SK-N-SH treated with all-trans-retinoic acid at 6 μM for 48 hours (cell line): ENCODE data around the gene IGF1.

Source experiments
- ATAC-seq: fragments of 200-7000 bp; cut with Tn5 transposase; 3 replicates; pipeline ENCODE4 v1.9.1; 2020; ENCODE audit warnings: mild to moderate bottlenecking, moderate library complexity
- BACH2 ChIP-seq: fragments of 250-450 bp; sonication (Bioruptor Pico); IDR thresholded peaks from 2 replicates; pipeline ENCODE4 v1.9.0; 2021; ENCODE audit warnings: mild to moderate bottlenecking, borderline replicate concordance
- CSDC2 ChIP-seq: fragments of 250-450 bp; sonication (Bioruptor Pico); IDR thresholded peaks from 2 replicates; pipeline ENCODE4 v1.5.0; 2020; ENCODE audit warnings: mild to moderate bottlenecking, moderate library complexity
- ESRRG ChIP-seq: fragments of 250-450 bp; sonication (Bioruptor Pico); IDR thresholded peaks from 2 replicates; pipeline ENCODE4 v1.6.1; 2021; ENCODE audit warnings: mild to moderate bottlenecking
- ISL1 ChIP-seq: fragments of 250-450 bp; sonication (Bioruptor Pico); IDR thresholded peaks from 2 replicates; pipeline ENCODE4 v2.1.2; 2022; ENCODE audit warnings: mild to moderate bottlenecking, moderate library complexity
- OSR1 ChIP-seq: fragments of 250-450 bp; sonication (Bioruptor Pico); IDR thresholded peaks from 2 replicates; pipeline ENCODE4 v1.8.0; 2022; ENCODE audit warnings: moderate library complexity, mild to moderate bottlenecking, inconsistent platforms
- RARB ChIP-seq: fragments of 250-450 bp; sonication (Bioruptor Pico); IDR thresholded peaks from 2 replicates; pipeline ENCODE4 v1.8.0; 2021; ENCODE audit warnings: mild to moderate bottlenecking, moderate library complexity
- SNAI2 ChIP-seq: fragments of 250-450 bp; sonication (Bioruptor Pico); IDR thresholded peaks from 2 replicates; pipeline ENCODE4 v1.5.0; 2020; ENCODE audit warnings: mild to moderate bottlenecking, moderate library complexity
- TCF4 ChIP-seq: fragments of 250-450 bp; sonication (Bioruptor Pico); IDR thresholded peaks from 2 replicates; pipeline ENCODE4 v1.8.0; 2021; ENCODE audit warnings: mild to moderate bottlenecking, moderate library complexity, borderline replicate concordance
- TOX ChIP-seq: fragments of 250-450 bp; sonication (Bioruptor Pico); IDR thresholded peaks from 2 replicates; pipeline ENCODE4 v1.8.0; 2021; ENCODE audit warnings: mild to moderate bottlenecking, moderate library complexity, borderline replicate concordance
- ZC3H10 ChIP-seq: fragments of 250-450 bp; sonication (Bioruptor Pico); IDR thresholded peaks from 2 replicates; pipeline ENCODE4 v1.5.1; 2021; ENCODE audit warnings: mild to moderate bottlenecking, moderate library complexity
- ZFP3 ChIP-seq: fragments of 250-450 bp; sonication (Bioruptor Pico); IDR thresholded peaks from 2 replicates; pipeline ENCODE4 v1.5.0; 2020; ENCODE audit warnings: mild to moderate bottlenecking, moderate library complexity
- ZFP30 ChIP-seq: fragments of 450-650 bp; formaldehyde crosslinking; IDR thresholded peaks from 2 replicates; pipeline ENCODE4 v1.5.0; 2022; ENCODE audit warnings: mild to moderate bottlenecking, moderate library complexity
- ZNF565 ChIP-seq: fragments of 450-650 bp; formaldehyde crosslinking; conservative IDR thresholded peaks from 2 replicates; pipeline ENCODE4 v1.5.0; 2020; ENCODE audit warnings: low read depth, mild to moderate bottlenecking, moderate library complexity
- ZNF70 ChIP-seq: fragments of 450-650 bp; formaldehyde crosslinking; IDR thresholded peaks from 2 replicates; pipeline ENCODE4 v1.5.0; 2020; ENCODE audit warnings: mild to moderate bottlenecking, moderate library complexity
- ZNF8 ChIP-seq: fragments of 450-650 bp; formaldehyde crosslinking; IDR thresholded peaks from 2 replicates; pipeline ENCODE4 v1.5.0; 2020; ENCODE audit warnings: mild to moderate bottlenecking, moderate library complexity
- TF ChIP-seq, protein P1 (sequence below): fragments of 250-450 bp; sonication (Bioruptor Pico); IDR thresholded peaks from 2 replicates; pipeline ENCODE4 v1.8.0; 2021; ENCODE audit warnings: low read depth, mild to moderate bottlenecking, moderate library complexity, borderline replicate concordance
- TF ChIP-seq, protein P2 (sequence below): fragments of 250-450 bp; sonication (Bioruptor Pico); IDR thresholded peaks from 2 replicates; pipeline ENCODE4 v1.5.0; 2020; ENCODE audit warnings: mild to moderate bottlenecking, moderate library complexity
- TF ChIP-seq, protein P3 (sequence below): fragments of 250-450 bp; sonication (Bioruptor Pico); IDR thresholded peaks from 2 replicates; pipeline ENCODE4 v1.5.1; 2021; ENCODE audit warnings: mild to moderate bottlenecking, moderate library complexity
- TF ChIP-seq, protein P4 (sequence below): fragments of 250-450 bp; sonication (Bioruptor Pico); IDR thresholded peaks from 2 replicates; pipeline ENCODE4 v1.5.1; 2020; ENCODE audit warnings: low read depth, mild to moderate bottlenecking, moderate library complexity
- TF ChIP-seq, protein P5 (sequence below): fragments of 250-450 bp; sonication (Bioruptor Pico); IDR thresholded peaks from 2 replicates; pipeline ENCODE4 v1.8.0; 2020; ENCODE audit warnings: mild to moderate bottlenecking, moderate library complexity, borderline replicate concordance

IGF1 gene

DNA sequence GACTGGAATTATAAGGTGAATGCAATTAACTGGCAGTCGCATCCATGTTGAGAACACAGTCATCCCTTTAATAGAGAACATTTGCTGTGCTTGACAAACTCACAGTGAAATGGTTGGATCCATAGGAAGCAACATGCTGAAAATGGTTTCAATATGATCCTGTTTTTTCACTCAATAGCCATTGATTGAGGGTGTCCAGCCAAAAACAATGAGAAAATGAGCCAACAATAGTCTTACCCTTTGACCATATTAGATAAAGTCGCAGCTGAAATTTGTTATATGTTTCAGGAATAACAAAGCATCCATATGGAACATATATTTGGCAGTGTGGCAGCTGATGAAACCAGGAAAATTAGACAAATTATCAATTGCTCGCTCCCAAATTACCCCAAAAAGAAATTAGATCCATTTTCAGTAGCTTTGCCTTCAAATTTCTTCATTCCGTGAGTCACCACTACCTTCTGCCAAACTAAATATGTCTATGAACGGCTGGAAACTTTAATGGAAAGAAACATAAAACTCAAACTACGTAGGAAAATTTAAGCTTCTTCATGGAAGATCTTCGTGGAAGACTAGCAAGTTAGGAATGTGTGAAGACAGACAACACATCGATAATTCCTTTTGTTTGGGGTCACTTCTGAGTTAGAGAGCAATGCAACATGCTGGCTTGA is 17.4 kb downstream of the IGF1 start (continued):
- TF ChIP-seq, protein P1, sequence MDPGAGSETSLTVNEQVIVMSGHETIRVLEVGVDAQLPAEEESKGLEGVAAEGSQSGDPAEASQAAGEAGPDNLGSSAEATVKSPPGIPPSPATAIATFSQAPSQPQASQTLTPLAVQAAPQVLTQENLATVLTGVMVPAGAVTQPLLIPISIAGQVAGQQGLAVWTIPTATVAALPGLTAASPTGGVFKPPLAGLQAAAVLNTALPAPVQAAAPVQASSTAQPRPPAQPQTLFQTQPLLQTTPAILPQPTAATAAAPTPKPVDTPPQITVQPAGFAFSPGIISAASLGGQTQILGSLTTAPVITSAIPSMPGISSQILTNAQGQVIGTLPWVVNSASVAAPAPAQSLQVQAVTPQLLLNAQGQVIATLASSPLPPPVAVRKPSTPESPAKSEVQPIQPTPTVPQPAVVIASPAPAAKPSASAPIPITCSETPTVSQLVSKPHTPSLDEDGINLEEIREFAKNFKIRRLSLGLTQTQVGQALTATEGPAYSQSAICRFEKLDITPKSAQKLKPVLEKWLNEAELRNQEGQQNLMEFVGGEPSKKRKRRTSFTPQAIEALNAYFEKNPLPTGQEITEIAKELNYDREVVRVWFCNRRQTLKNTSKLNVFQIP (CRISPR knock-in tag), result no peak
- TF ChIP-seq, protein P2, sequence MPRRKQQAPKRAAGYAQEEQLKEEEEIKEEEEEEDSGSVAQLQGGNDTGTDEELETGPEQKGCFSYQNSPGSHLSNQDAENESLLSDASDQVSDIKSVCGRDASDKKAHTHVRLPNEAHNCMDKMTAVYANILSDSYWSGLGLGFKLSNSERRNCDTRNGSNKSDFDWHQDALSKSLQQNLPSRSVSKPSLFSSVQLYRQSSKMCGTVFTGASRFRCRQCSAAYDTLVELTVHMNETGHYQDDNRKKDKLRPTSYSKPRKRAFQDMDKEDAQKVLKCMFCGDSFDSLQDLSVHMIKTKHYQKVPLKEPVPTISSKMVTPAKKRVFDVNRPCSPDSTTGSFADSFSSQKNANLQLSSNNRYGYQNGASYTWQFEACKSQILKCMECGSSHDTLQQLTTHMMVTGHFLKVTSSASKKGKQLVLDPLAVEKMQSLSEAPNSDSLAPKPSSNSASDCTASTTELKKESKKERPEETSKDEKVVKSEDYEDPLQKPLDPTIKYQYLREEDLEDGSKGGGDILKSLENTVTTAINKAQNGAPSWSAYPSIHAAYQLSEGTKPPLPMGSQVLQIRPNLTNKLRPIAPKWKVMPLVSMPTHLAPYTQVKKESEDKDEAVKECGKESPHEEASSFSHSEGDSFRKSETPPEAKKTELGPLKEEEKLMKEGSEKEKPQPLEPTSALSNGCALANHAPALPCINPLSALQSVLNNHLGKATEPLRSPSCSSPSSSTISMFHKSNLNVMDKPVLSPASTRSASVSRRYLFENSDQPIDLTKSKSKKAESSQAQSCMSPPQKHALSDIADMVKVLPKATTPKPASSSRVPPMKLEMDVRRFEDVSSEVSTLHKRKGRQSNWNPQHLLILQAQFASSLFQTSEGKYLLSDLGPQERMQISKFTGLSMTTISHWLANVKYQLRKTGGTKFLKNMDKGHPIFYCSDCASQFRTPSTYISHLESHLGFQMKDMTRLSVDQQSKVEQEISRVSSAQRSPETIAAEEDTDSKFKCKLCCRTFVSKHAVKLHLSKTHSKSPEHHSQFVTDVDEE (CRISPR knock-in tag), result no peak

DNA sequence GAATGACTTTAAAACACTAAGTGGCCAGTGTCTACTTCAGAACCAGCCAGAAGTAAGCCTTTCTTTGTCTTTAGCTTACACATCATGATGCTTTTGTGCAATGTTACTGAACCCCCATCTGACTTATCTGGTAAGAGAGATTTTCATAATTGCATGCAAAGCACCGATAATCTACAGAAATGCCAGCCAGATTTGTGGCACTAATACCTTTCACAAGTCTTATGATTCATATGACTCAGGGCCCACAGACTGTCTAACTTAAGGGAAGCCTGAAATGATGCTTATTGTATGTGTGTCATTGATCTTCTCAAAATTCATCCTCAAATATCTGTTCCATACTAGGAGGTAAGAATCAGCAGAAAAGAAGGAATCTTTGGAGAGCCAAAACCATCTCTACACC is 18.0 kb downstream of the IGF1 start:
- TF ChIP-seq, protein P3, sequence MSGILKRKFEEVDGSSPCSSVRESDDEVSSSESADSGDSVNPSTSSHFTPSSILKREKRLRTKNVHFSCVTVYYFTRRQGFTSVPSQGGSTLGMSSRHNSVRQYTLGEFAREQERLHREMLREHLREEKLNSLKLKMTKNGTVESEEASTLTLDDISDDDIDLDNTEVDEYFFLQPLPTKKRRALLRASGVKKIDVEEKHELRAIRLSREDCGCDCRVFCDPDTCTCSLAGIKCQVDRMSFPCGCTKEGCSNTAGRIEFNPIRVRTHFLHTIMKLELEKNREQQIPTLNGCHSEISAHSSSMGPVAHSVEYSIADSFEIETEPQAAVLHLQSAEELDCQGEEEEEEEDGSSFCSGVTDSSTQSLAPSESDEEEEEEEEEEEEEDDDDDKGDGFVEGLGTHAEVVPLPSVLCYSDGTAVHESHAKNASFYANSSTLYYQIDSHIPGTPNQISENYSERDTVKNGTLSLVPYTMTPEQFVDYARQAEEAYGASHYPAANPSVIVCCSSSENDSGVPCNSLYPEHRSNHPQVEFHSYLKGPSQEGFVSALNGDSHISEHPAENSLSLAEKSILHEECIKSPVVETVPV (CRISPR knock-in tag), result no peak
- TF ChIP-seq RARB (CRISPR knock-in tag) (no peak), ZFP3 (no peak), CSDC2 (CRISPR knock-in tag) (no peak), ZNF70 (no peak), ZNF565 (CRISPR knock-in tag) (no peak), SNAI2 (CRISPR knock-in tag) (no peak), ZFP30 (no peak), BACH2 (no peak), ZNF8 (CRISPR knock-in tag) (no peak), OSR1 (CRISPR knock-in tag) (no peak), TCF4 (CRISPR knock-in tag) (no peak), ZC3H10 (no peak), ISL1 (CRISPR knock-in tag) (no peak), TOX (CRISPR knock-in tag) (no peak), ESRRG (CRISPR knock-in tag) (no peak)
- TF ChIP-seq, protein P4, sequence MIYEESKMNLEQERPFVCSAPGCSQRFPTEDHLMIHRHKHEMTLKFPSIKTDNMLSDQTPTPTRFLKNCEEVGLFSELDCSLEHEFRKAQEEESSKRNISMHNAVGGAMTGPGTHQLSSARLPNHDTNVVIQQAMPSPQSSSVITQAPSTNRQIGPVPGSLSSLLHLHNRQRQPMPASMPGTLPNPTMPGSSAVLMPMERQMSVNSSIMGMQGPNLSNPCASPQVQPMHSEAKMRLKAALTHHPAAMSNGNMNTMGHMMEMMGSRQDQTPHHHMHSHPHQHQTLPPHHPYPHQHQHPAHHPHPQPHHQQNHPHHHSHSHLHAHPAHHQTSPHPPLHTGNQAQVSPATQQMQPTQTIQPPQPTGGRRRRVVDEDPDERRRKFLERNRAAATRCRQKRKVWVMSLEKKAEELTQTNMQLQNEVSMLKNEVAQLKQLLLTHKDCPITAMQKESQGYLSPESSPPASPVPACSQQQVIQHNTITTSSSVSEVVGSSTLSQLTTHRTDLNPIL (CRISPR knock-in tag), result no peak
- TF ChIP-seq, protein P2 (CRISPR knock-in tag), result no peak
- TF ChIP-seq, protein P5, sequence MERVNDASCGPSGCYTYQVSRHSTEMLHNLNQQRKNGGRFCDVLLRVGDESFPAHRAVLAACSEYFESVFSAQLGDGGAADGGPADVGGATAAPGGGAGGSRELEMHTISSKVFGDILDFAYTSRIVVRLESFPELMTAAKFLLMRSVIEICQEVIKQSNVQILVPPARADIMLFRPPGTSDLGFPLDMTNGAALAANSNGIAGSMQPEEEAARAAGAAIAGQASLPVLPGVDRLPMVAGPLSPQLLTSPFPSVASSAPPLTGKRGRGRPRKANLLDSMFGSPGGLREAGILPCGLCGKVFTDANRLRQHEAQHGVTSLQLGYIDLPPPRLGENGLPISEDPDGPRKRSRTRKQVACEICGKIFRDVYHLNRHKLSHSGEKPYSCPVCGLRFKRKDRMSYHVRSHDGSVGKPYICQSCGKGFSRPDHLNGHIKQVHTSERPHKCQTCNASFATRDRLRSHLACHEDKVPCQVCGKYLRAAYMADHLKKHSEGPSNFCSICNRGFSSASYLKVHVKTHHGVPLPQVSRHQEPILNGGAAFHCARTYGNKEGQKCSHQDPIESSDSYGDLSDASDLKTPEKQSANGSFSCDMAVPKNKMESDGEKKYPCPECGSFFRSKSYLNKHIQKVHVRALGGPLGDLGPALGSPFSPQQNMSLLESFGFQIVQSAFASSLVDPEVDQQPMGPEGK, result no peak
- TF ChIP-seq, protein P1 (CRISPR knock-in tag), result no peak
- TF ChIP-seq, all 23 proteins: peak for 0
- ATAC-seq, result no peak
